LNCaP clone FGC (cell line): ENCODE data around the gene SH2D1A.

Source experiments
- DNase-seq: peaks from one replicate; pipeline ENCODE4 v3.0.0-alpha.2; 2011; ENCODE audit warnings: low read depth
- H3K4me3 ChIP-seq: 2 replicates; pipeline ENCODE4 v1.5.1; 2011; ENCODE audit warnings: mild to moderate bottlenecking, low read depth, low read length, control low read depth
- CTCF ChIP-seq: IDR thresholded peaks from 2 replicates; pipeline ENCODE4 v1.5.1; 2012; ENCODE audit warnings: mild to moderate bottlenecking; ENCODE audit not compliant: control insufficient read depth, insufficient read depth; ENCODE audit errors: extremely low read depth

Gene SH2D1A

GRCh38 chrX:124358800-124359383, 12.5 kb downstream of the SH2D1A start:
- H3K4me3 ChIP-seq, result no peak overlapping the region
- no peak for TF ChIP-seq CTCF
- DNase-seq, result no peak

GRCh38 chrX:124362072-124362471, 15.7 kb downstream of the SH2D1A start:
- DNase-seq, result no peak
- no peak for TF ChIP-seq CTCF
- H3K4me3 ChIP-seq, result no peak overlapping the region

- no peak overlapping the region for H3K4me3 ChIP-seq
- no peak for TF ChIP-seq CTCF
- DNase-seq, result no peak
These were observed 16.4 kb downstream of the SH2D1A start for GRCh38 chrX:124362761-124363160.

- no peak for DNase-seq
- H3K4me3 ChIP-seq, result no peak overlapping the region
- TF ChIP-seq CTCF, result no peak
These were observed 23.4 kb downstream of the SH2D1A start for GRCh38 chrX:124369722-124370121.

GRCh38 chrX:124373348-124373747, 27.0 kb downstream of the SH2D1A start:
- no peak overlapping the region for H3K4me3 ChIP-seq
- no peak for DNase-seq
- TF ChIP-seq CTCF, result no peak

GRCh38 chrX:124378643-124379042, 32.3 kb downstream of the SH2D1A start:
- no peak for TF ChIP-seq CTCF
- H3K4me3 ChIP-seq, result no peak overlapping the region
- no peak for DNase-seq

GRCh38 chrX:124383354-124383753, 37.0 kb downstream of the SH2D1A start:
- H3K4me3 ChIP-seq, result no peak overlapping the region
- no peak for DNase-seq
- TF ChIP-seq CTCF, result no peak
